Epidermal melanocyte (primary cell): ENCODE results near the gene VN1R2.
A peak's percentile ranks its signal among the peaks of the same experiment; 100 is the strongest.
"Not testable (repeated sequence)": the region's sequence is repeated elsewhere in the genome, so short reads cannot be mapped to it uniquely, and the experiment has no call there.

Experiments
- DNase-seq: peaks from one replicate; pipeline ENCODE4 v3.0.0; 2011; ENCODE audit warnings: low spot score; ENCODE audit not compliant: insufficient read length

The VN1R2 gene

GRCh38 chr19:53257715-53258342, at the start of gene VN1R2:
Gene VN1R2 (plus strand): TSS chr19:53258292. CDS start chr19:53258376, 84 bp downstream.
- DNase-seq, result not testable (repeated sequence)

- DNase-seq, result not testable (repeated sequence)
Observed at GRCh38 chr19:53211554-53211953, 46.5 kb upstream of the VN1R2 start.

- no peak for DNase-seq
Observed at GRCh38 chr19:53212703-53213320, 45.3 kb upstream of the VN1R2 start.

- DNase-seq, result not testable (repeated sequence)
Observed at GRCh38 chr19:53222716-53223115, 35.4 kb upstream of the VN1R2 start.

- DNase-seq, result no peak
Observed at GRCh38 chr19:53224606-53225005, 33.5 kb upstream of the VN1R2 start.

GRCh38 chr19:53237114-53237777, 20.8 kb upstream of the VN1R2 start:
- no peak for DNase-seq

- no peak for DNase-seq
Observed at GRCh38 chr19:53246498-53246897, 11.6 kb upstream of the VN1R2 start.

- DNase-seq, result peak; percentile 65
Observed at GRCh38 chr19:53254411-53255341, 3.4 kb upstream of the VN1R2 start, which contains the start of gene ZNF677. Gene ZNF677 (minus strand): TSS chr19:53254873. CDS start chr19:53251550, 3,323 bp downstream.

- not testable (repeated sequence) for DNase-seq
Observed at GRCh38 chr19:53267623-53268022, 9.5 kb downstream of the VN1R2 start, which contains the start of gene VN1R4. Gene VN1R4 (minus strand): TSS chr19:53267723. CDS start chr19:53267665, 58 bp downstream.

- not testable (repeated sequence) for DNase-seq
Observed at GRCh38 chr19:53269861-53270260, 11.8 kb downstream of the VN1R2 start.

- DNase-seq, result no peak
Observed at GRCh38 chr19:53272044-53272443, 14.0 kb downstream of the VN1R2 start.

- DNase-seq, result no peak
Observed at GRCh38 chr19:53275480-53275879, 17.4 kb downstream of the VN1R2 start.

GRCh38 chr19:53281947-53282346, 23.9 kb downstream of the VN1R2 start:
- DNase-seq, result not testable (repeated sequence)

GRCh38 chr19:53285087-53285486, 27.0 kb downstream of the VN1R2 start:
- no peak for DNase-seq

- no peak for DNase-seq
Observed at GRCh38 chr19:53290758-53291549, 32.9 kb downstream of the VN1R2 start.

- no peak for DNase-seq
Observed at GRCh38 chr19:53294786-53295441, 36.8 kb downstream of the VN1R2 start.

- not testable (repeated sequence) for DNase-seq
Observed at GRCh38 chr19:53301341-53301740, 43.2 kb downstream of the VN1R2 start.

GRCh38 chr19:53308339-53308811, 50.3 kb downstream of the VN1R2 start:
- no peak for DNase-seq
